ENCODE data around the gene TSEN54.

DNA sequence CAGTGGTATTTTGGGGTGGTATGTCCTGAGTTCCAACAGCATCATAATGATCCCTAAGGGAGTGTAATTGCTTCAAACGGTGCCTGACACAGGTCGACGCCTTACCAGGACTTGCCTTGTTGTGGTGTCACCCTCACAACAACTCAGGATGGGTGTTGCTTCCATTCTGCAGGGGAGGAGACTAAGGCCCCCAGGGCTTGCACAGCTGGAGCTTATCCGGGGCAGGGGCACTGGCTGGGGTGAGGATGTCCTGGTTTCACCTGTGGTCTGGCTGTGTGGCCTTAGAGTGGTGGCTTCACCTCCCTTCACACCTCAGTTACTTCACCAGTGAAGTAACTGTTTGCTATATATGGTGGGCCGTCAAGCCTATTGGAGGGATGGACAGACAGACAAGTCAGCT lies 32.5 kb downstream of the TSEN54 start:
- no peak for TF ChIP-seq CTCF (IDR thresholded peaks at IDR 0.05)
- no peak for TF ChIP-seq POLR2A (IDR thresholded peaks at IDR 0.05)

All from thyroid gland (tissue), 4 donors.